ENCODE data around the gene TMEM106B. TPM values are rescaled to one million over a fixed set of nuclear protein-coding genes. Genes with fewer than 3 reads are reported as not detected.

TMEM106B gene
- total and polyA plus RNA-seq, 2 experiments from 2014 or later = 20.1 to 42.8 TPM

DNA sequence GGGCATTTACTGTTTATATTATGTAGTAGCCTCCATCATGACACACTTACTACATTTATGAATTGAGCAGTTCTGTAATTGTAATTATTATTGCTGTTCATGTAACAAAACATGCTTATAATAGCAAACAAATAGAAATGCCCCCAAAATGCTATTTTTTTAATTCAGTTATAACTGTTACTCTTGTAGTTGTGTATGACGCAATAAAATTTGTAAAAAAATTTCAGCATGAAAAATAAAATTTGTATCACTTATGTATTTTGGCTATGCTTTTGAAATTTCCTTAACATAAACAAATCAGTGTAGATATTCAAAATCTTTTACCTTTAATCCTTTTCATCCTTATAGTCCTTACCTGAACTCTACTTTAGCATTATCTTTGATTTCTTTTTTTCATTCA is 25.9 kb downstream of the TMEM106B start (continued):
- TF ChIP-seq STAT1 (IDR thresholded peaks at IDR 0.05; ENCODE audit: unreplicated experiment) (no peak), ZNF114 (CRISPR knock-in tag; IDR thresholded peaks at IDR 0.05) (no peak), EZH2phosphoT487 (IDR thresholded peaks at IDR 0.05; ENCODE audit: unreplicated experiment) (no peak), CREB1 (CRISPR knock-in tag; IDR thresholded peaks at IDR 0.05; ENCODE audit: low read depth) (no peak), NANOG (IDR thresholded peaks at IDR 0.05; ENCODE audit: borderline replicate concordance) (no peak), ZNF331 (CRISPR knock-in tag; IDR thresholded peaks at IDR 0.05; ENCODE audit: low read depth) (no peak), CTCF (conservative IDR thresholded peaks at IDR 0.05; ENCODE audit: low read depth in 2 of 2) (no peak)

DNA sequence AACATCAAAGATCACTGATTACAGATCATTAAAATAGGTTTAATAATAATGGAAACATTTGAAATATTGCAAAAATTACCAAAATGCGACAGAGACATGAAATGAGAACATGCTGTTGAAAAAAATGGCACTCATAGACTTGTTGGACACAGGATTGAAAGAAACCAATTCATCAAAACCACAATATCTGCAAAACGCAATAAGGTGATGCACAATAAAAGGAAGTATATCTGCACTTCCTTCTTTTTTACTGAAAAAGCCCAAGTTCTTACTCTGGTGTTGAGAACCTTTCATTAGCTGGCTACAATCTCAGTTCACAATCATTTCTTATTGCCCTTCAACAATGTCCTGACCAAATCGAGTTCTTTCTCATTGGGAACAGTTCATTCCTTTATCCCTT is 28.7 kb downstream of the TMEM106B start:
- no peak overlapping the region for H3K4me2 ChIP-seq
- no peaks in the 10 kb centered on the region for H3K27me3 ChIP-seq (ENCODE audit: insufficient read depth)
- Mint-ChIP-seq H3K4me3 (no peak overlapping the region), H3K9me3 (peaks cover 3% of the 10 kb centered on the region; the same call in 1 of the 3 replicates), H3K4me1 (no peaks in the 10 kb centered on the region), H3K27me3 (ENCODE audit: insufficient read depth, low read depth, poor library complexity) (no peaks in the 10 kb centered on the region), H3K36me3 (ENCODE audit: low read depth) (peaks cover 20% of the 10 kb centered on the region), H3K27ac (no peak overlapping the region)
- no peak overlapping the region for H3K27ac ChIP-seq (ENCODE audit: low read depth)
- no peaks in the 10 kb centered on the region for H3F3A ChIP-seq (replicated peaks; ENCODE audit: low read depth)
- no peak for TF ChIP-seq ETS1 (IDR thresholded peaks at IDR 0.05)
- TF ChIP-seq ZNF331 (CRISPR knock-in tag; IDR thresholded peaks at IDR 0.05; ENCODE audit: low read depth) = no peak
- TF ChIP-seq CTCF (conservative IDR thresholded peaks at IDR 0.05; ENCODE audit: low read depth in 2 of 2) = no peak
- no peak for TF ChIP-seq STAT1 (IDR thresholded peaks at IDR 0.05; ENCODE audit: unreplicated experiment)
- no peak for TF ChIP-seq POLR2AphosphoS5 (IDR thresholded peaks at IDR 0.05; ENCODE audit: low read depth)
- H3K9me2 ChIP-seq (ENCODE audit: insufficient read depth) = no peaks in the 10 kb centered on the region
- no peaks in the 10 kb centered on the region for H3K79me2 ChIP-seq (replicated peaks; ENCODE audit: insufficient read depth)
- ATAC-seq = no peak
- no peaks in the 10 kb centered on the region for H4K20me1 ChIP-seq (replicated peaks; ENCODE audit: insufficient read depth)
- H3K4me3 ChIP-seq = no peak overlapping the region
- no peaks in the 10 kb centered on the region for H3K4me1 ChIP-seq (ENCODE audit: insufficient read depth)
- DNase-seq (ENCODE audit: low spot score) = no peak
- no peak overlapping the region for H2AFZ ChIP-seq
- no peaks in the 10 kb centered on the region; the same call in 1 of the 2 replicates for H3K36me3 ChIP-seq (ENCODE audit: insufficient read depth)

All from GM23338 (cell line).